Testis (tissue), 2 donors: ENCODE data around the gene ADCY2.

ENCODE experiments used
- POLR2A ChIP-seq: fragments of 450-650 bp; IDR thresholded peaks from one replicate; pipeline ENCODE4 v1.6.1; 2017; ENCODE audit warnings: antibody characterized with exemption, mild to moderate bottlenecking, moderate library complexity
- TF ChIP-seq, protein P1 (sequence below), 3 experiments: fragments of 450-650 bp in 2 of 3; fragments of 200-600 bp in 1 of 3; sonication (generic) in 1 of 3; IDR thresholded peaks; one replicate each; pipeline ENCODE4 v1.5.1; 2016 to 2019; ENCODE audit warnings: antibody characterized with exemption in 3 of 3, mild to moderate bottlenecking in 2 of 3, moderate library complexity in 1 of 3

- TF ChIP-seq, protein P1, sequence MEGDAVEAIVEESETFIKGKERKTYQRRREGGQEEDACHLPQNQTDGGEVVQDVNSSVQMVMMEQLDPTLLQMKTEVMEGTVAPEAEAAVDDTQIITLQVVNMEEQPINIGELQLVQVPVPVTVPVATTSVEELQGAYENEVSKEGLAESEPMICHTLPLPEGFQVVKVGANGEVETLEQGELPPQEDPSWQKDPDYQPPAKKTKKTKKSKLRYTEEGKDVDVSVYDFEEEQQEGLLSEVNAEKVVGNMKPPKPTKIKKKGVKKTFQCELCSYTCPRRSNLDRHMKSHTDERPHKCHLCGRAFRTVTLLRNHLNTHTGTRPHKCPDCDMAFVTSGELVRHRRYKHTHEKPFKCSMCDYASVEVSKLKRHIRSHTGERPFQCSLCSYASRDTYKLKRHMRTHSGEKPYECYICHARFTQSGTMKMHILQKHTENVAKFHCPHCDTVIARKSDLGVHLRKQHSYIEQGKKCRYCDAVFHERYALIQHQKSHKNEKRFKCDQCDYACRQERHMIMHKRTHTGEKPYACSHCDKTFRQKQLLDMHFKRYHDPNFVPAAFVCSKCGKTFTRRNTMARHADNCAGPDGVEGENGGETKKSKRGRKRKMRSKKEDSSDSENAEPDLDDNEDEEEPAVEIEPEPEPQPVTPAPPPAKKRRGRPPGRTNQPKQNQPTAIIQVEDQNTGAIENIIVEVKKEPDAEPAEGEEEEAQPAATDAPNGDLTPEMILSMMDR (IDR thresholded peaks at IDR 0.05): no peak
- TF ChIP-seq POLR2A: no peak
Observed at GRCh38 chr5:7515284-7515914, 119.5 kb downstream of the ADCY2 start.
